NCI-H2107 treated with DMSO at 0.1 percent for 48 hours (cell line): ENCODE data around the gene RSU1.

Experiments
- DNase-seq: peaks from one replicate; lab custom pipeline; 2025; ENCODE audit not compliant: unreplicated experiment; lab: John Stamatoyannopoulos, UW

RSU1 gene

GRCh38 chr10:16685551-16685950, 131.7 kb downstream of the RSU1 start:
- no peak for DNase-seq

GRCh38 chr10:16681521-16681920, 135.7 kb downstream of the RSU1 start:
- DNase-seq: no peak

- DNase-seq: no peak
Observed at GRCh38 chr10:16679511-16679910, 137.7 kb downstream of the RSU1 start.

- DNase-seq: no peak
Observed at GRCh38 chr10:16675334-16675733, 141.9 kb downstream of the RSU1 start.

- peak; percentile 58 for DNase-seq
Observed at GRCh38 chr10:16674147-16674703, 143.0 kb downstream of the RSU1 start.

- DNase-seq: no peak
Observed at GRCh38 chr10:16673443-16673842, 143.8 kb downstream of the RSU1 start.

GRCh38 chr10:16663444-16663843, 153.8 kb downstream of the RSU1 start:
- DNase-seq: no peak

GRCh38 chr10:16662923-16663322, 154.3 kb downstream of the RSU1 start:
- DNase-seq: no peak

GRCh38 chr10:16656895-16657294, 160.3 kb downstream of the RSU1 start:
- DNase-seq: no peak

- no peak for DNase-seq
Observed at GRCh38 chr10:16653224-16653623, 164.0 kb downstream of the RSU1 start.

GRCh38 chr10:16652154-16652553, 165.1 kb downstream of the RSU1 start:
- DNase-seq: no peak

- DNase-seq: no peak
Observed at GRCh38 chr10:16649757-16650156, 167.5 kb downstream of the RSU1 start.

- no peak for DNase-seq
Observed at GRCh38 chr10:16648366-16648765, 168.9 kb downstream of the RSU1 start.

- DNase-seq: no peak
Observed at GRCh38 chr10:16646181-16647059, 170.8 kb downstream of the RSU1 start.

- DNase-seq: no peak
Observed at GRCh38 chr10:16644146-16644545, 173.1 kb downstream of the RSU1 start.

- DNase-seq: no peak
Observed at GRCh38 chr10:16643502-16643901, 173.7 kb downstream of the RSU1 start.

GRCh38 chr10:16640153-16640552, 177.1 kb downstream of the RSU1 start:
- DNase-seq: no peak

GRCh38 chr10:16639471-16639870, 177.8 kb downstream of the RSU1 start:
- no peak for DNase-seq

- DNase-seq: no peak
Observed at GRCh38 chr10:16632996-16633395, 184.2 kb downstream of the RSU1 start.

- DNase-seq: no peak
Observed at GRCh38 chr10:16626697-16627096, 190.5 kb downstream of the RSU1 start.

- no peak for DNase-seq
Observed at GRCh38 chr10:16612981-16613355, 204.3 kb downstream of the RSU1 start.

GRCh38 chr10:16612115-16612980, 204.9 kb downstream of the RSU1 start:
- DNase-seq: no peak
